Upper lobe of right lung (tissue), 1 donor: ENCODE results near the gene BEND5. TPM values are rescaled to one million over a fixed set of nuclear protein-coding genes. Genes with fewer than 3 reads are reported as not detected.
A peak's percentile ranks its signal among the peaks of the same experiment; 100 is the strongest.

Source experiments
- ATAC-seq: fragments of 200-7000 bp; cut with Tn5 transposase; one replicate; pipeline ENCODE4 v1.9.1; 2020; ENCODE audit warnings: mild to moderate bottlenecking, moderate library complexity
- DNase-seq: peaks from one replicate; pipeline ENCODE4 v3.0.0-alpha.2; 2020
- H3K27ac ChIP-seq: fragments of 200-600 bp; one replicate; pipeline ENCODE4 v1.8.0; 2022
- H3K27me3 ChIP-seq: fragments of 200-600 bp; one replicate; pipeline ENCODE4 v1.8.0; 2022; ENCODE audit warnings: mild to moderate bottlenecking
- H3K36me3 ChIP-seq: fragments of 200-600 bp; one replicate; pipeline ENCODE4 v1.8.0; 2022
- H3K4me1 ChIP-seq: fragments of 200-600 bp; one replicate; pipeline ENCODE4 v1.8.0; 2022
- H3K4me3 ChIP-seq: fragments of 200-600 bp; one replicate; pipeline ENCODE4 v1.8.0; 2022; ENCODE audit warnings: mild to moderate bottlenecking
- H3K9me3 ChIP-seq: fragments of 200-600 bp; one replicate; pipeline ENCODE4 v1.8.0; 2022
- intact Hi-C: fragments of 100-400 bp; cut with DNase I; formaldehyde crosslinking; loops from one replicate; pipeline ENCODE4 v1.11.0; 2022
- total RNA-seq: library from RNA; stranded (reverse); fragmentation: NEBNext Ultra II Directional; extraction: Animal tissue kit (Norgen Biotek cat#: 25700); gene quantifications from one replicate; pipeline ENCODE4 v1.2.1, GENCODE V29; 2021
- TF ChIP-seq, protein P1 (sequence below): fragments of 200-600 bp; IDR thresholded peaks from one replicate; pipeline ENCODE4 v1.8.0; 2022; ENCODE audit warnings: antibody characterized with exemption
- donor health status: DM: no; HTN: yes; CAD: no; lungs with severe emphysema.

Gene BEND5
- total RNA-seq, 1 donor from 2014 or later: 3.4 TPM

DNA sequence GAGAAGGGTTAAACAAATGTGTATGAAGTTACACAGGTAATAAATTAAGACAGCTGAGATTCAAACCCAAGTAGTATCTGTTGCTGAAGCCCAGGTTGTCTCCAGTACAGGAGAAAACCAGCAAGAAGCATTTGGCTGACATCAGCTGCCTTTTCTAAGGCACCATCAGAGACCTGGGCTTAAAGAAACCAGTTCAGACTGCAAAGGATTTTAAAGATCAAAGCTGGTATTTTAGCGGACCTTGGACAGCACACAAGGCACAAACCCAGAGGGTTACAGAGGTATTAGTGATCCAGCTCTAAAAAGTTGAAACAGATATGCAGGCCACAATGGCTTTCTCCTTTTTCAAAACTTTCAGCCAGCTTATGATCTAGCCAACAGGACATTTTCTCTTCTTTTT lies 23.4 kb downstream of the BEND5 start:
- no peak overlapping the region for H3K27ac ChIP-seq
- H3K4me1 ChIP-seq: no peaks in the 10 kb centered on the region
- TF ChIP-seq, protein P1, sequence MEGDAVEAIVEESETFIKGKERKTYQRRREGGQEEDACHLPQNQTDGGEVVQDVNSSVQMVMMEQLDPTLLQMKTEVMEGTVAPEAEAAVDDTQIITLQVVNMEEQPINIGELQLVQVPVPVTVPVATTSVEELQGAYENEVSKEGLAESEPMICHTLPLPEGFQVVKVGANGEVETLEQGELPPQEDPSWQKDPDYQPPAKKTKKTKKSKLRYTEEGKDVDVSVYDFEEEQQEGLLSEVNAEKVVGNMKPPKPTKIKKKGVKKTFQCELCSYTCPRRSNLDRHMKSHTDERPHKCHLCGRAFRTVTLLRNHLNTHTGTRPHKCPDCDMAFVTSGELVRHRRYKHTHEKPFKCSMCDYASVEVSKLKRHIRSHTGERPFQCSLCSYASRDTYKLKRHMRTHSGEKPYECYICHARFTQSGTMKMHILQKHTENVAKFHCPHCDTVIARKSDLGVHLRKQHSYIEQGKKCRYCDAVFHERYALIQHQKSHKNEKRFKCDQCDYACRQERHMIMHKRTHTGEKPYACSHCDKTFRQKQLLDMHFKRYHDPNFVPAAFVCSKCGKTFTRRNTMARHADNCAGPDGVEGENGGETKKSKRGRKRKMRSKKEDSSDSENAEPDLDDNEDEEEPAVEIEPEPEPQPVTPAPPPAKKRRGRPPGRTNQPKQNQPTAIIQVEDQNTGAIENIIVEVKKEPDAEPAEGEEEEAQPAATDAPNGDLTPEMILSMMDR: no peak
- H3K27me3 ChIP-seq: no peaks in the 10 kb centered on the region
- H3K36me3 ChIP-seq: peaks cover 17% of the 10 kb centered on the region
- DNase-seq (no peak), ATAC-seq (no peak)
- H3K4me3 ChIP-seq: no peak overlapping the region
- intact Hi-C loops: no loop called here
- no peaks in the 10 kb centered on the region for H3K9me3 ChIP-seq

DNA sequence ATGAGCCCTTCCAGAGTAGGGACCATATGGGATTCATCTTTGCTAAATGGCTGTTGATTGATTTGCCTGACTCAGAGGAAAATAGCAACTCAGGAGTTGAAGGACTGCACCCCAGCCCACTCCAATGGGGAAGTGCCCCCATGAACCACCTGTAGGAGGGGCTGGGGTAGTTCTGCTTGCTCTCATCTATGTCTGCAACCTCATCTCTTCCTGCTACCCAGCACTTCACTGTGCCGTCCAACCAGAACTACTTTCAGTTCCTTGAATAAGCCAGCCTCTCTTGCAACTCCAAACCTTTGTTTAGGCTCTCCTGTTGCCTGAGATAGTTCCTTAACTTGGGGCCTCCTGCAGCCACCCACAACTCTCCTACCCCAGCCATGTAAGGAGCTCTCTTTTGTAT lies 26.6 kb downstream of the BEND5 start:
- Histone ChIP-seq H3K27ac (no peak overlapping the region), H3K27me3 (no peaks in the 10 kb centered on the region), H3K4me1 (no peaks in the 10 kb centered on the region), H3K36me3 (peaks cover 14% of the 10 kb centered on the region), H3K9me3 (no peaks in the 10 kb centered on the region), H3K4me3 (no peak overlapping the region)
- peak; percentile 46 for ATAC-seq
- intact Hi-C loops: no loop called here
- DNase-seq: no peak
- TF ChIP-seq, protein P1: no peak

DNA sequence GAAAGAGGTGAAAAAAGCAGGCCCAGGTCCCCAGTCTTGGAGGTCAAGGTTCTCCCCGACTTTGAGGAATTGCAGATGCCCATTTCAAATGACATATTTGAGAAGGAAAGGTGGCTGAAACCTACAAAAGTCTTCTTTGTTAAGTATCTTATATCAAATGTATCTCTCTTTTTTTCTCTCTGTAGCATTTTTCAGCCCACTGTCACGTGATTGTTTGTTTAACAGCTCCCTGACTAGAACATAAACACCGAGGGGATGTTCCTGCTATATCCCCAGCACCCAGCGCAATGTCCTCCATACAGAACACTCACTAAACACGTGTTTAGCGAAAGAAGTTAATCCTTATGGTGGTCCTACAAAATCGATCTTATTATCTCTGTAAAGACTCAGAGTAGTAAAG lies 27.6 kb downstream of the BEND5 start:
- ATAC-seq (no peak), DNase-seq (no peak)
- Histone ChIP-seq H3K4me1 (no peaks in the 10 kb centered on the region), H3K36me3 (peaks cover 13% of the 10 kb centered on the region), H3K27me3 (no peaks in the 10 kb centered on the region), H3K4me3 (no peak overlapping the region), H3K27ac (no peak overlapping the region), H3K9me3 (no peaks in the 10 kb centered on the region)
- intact Hi-C loops: no loop called here
- TF ChIP-seq, protein P1: no peak

DNA sequence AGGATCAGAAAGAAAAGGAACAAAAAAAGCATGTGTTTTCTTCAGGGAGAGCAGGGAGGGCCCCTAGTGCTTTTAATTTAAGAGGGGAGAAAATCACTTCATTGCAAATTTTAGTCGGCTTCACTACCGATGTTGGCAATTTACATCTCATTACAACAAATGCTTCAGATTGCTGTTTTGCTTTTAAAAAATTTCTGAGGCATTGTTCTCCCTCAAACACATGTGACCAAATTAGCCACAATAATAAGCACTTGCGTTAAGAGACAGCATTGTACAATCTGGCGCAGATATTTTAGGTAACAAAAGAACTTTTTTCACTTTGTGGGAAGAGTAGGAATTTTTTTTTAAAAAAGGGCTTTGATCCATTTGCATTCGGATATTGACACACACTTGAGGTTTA lies 29.8 kb downstream of the BEND5 start:
- intact Hi-C loops: no loop called here
- ATAC-seq (no peak), DNase-seq (no peak)
- H3K9me3 ChIP-seq: no peaks in the 10 kb centered on the region
- no peak overlapping the region for H3K4me3 ChIP-seq
- H3K27ac ChIP-seq: no peak overlapping the region
- TF ChIP-seq, protein P1: no peak
- no peaks in the 10 kb centered on the region for H3K4me1 ChIP-seq
- no peaks in the 10 kb centered on the region for H3K36me3 ChIP-seq
- H3K27me3 ChIP-seq: no peaks in the 10 kb centered on the region

DNA sequence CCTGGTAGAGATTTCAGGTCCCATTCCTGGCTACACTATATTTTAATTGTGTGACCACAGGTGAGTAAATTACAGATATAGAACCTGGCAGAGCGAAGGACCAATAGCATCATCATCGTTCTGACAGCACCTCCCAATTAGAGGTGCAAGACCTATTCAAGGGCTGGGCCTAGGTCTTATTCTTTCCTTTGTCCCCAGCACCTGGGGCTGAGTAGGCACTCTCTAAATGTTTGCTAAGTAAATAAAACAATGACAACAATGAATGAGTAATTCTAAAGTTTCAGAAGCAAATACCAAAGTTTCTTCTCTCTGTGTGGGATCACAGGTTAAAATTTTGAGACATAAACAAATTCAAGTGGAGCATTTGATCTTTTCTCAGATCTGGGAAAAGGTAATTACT lies 32.7 kb downstream of the BEND5 start:
- H3K4me1 ChIP-seq: no peaks in the 10 kb centered on the region
- ATAC-seq (no peak), DNase-seq (no peak)
- H3K27ac ChIP-seq: no peak overlapping the region
- H3K9me3 ChIP-seq: no peaks in the 10 kb centered on the region
- TF ChIP-seq, protein P1: no peak
- H3K27me3 ChIP-seq: no peaks in the 10 kb centered on the region
- intact Hi-C loops: no loop called here
- H3K36me3 ChIP-seq: peaks cover 4% of the 10 kb centered on the region
- H3K4me3 ChIP-seq: no peak overlapping the region

DNA sequence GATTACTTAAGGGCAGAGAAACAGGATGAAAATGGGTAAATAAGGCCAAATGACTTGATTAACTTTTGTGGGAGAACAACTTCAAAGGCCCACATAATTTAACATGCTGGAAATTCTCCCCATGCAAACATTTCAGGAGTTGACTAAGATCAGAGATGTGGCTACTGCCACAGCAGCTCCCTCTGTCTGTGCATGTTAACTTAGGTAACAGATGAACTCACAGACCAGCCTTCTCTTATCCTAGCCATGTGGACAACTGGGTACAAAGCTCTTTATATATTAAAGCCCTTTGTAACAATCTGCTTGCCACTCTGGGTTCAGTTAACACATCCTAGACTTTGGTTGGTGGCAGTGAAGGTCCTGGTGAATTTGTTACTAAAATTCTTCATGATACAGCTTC lies 33.2 kb downstream of the BEND5 start:
- no peak for ATAC-seq
- DNase-seq: no peak
- no peak overlapping the region for H3K4me3 ChIP-seq
- TF ChIP-seq, protein P1: no peak
- H3K4me1 ChIP-seq: no peaks in the 10 kb centered on the region
- H3K27ac ChIP-seq: no peak overlapping the region
- intact Hi-C loops: no loop called here
- H3K9me3 ChIP-seq: no peaks in the 10 kb centered on the region
- no peaks in the 10 kb centered on the region for H3K27me3 ChIP-seq
- H3K36me3 ChIP-seq: peaks cover 4% of the 10 kb centered on the region
